ENCODE results near the gene JAKMIP2.

Gene JAKMIP2

GRCh38 chr5:147788023-147788422 is 5.5 kb upstream of the JAKMIP2 start:
- H3K27ac ChIP-seq (ENCODE audit: low read depth, low read length): no peak overlapping the region
- no peak overlapping the region for H3K9ac ChIP-seq (ENCODE audit: low read depth, low read length)
- H3K27me3 ChIP-seq (ENCODE audit: control insufficient read depth, insufficient read depth, low read length): no peaks in the 10 kb centered on the region
- peaks cover 3% of the 10 kb centered on the region for H3K4me1 ChIP-seq (ENCODE audit: control insufficient read depth, insufficient read depth, low read length)
- no peak overlapping the region for H3K4me3 ChIP-seq (ENCODE audit: low read depth, low read length)
- H3K36me3 ChIP-seq (ENCODE audit: control insufficient read depth, insufficient read depth, low read length): no peaks in the 10 kb centered on the region
- no peaks in the 10 kb centered on the region for H3K9me3 ChIP-seq (ENCODE audit: control insufficient read depth, insufficient read depth, low read length)

DNA sequence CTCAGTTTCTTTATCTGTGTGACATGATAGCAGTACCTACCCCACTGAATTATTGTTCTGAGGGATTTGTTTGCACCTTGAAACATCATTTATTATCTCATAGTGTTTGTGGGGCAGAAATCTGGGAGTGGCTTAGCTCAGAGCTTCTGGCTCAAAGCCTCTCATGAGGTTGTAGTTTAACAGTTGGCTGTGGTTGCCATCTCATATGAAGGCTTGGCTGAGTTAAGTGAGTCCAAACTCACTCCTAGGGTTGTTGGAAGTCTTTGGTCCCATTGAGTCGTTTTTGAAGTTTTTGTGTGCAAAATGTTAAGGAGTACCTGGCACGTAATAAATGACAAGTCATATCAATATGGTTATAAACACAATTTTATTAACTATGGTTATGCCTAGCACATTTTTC is 3.6 kb upstream of the JAKMIP2 start:
- Histone ChIP-seq H3K4me3 (ENCODE audit: low read depth, low read length) (no peak overlapping the region), H3K9me3 (ENCODE audit: control insufficient read depth, insufficient read depth, low read length) (no peaks in the 10 kb centered on the region), H3K27me3 (ENCODE audit: control insufficient read depth, insufficient read depth, low read length) (no peaks in the 10 kb centered on the region), H3K9ac (ENCODE audit: low read depth, low read length) (no peak overlapping the region), H3K36me3 (ENCODE audit: control insufficient read depth, insufficient read depth, low read length) (no peaks in the 10 kb centered on the region), H3K27ac (ENCODE audit: low read depth, low read length) (no peak overlapping the region), H3K4me1 (ENCODE audit: control insufficient read depth, insufficient read depth, low read length) (peaks cover 5% of the 10 kb centered on the region)

- H3K4me1 ChIP-seq (ENCODE audit: control insufficient read depth, insufficient read depth, low read length): peaks cover 21% of the 10 kb centered on the region
- H3K4me3 ChIP-seq (ENCODE audit: low read depth, low read length): no peak overlapping the region
- no peak overlapping the region for H3K9ac ChIP-seq (ENCODE audit: low read depth, low read length)
- H3K27ac ChIP-seq (ENCODE audit: low read depth, low read length): no peak overlapping the region
- no peaks in the 10 kb centered on the region for H3K27me3 ChIP-seq (ENCODE audit: control insufficient read depth, insufficient read depth, low read length)
- H3K9me3 ChIP-seq (ENCODE audit: control insufficient read depth, insufficient read depth, low read length): no peaks in the 10 kb centered on the region
- H3K36me3 ChIP-seq (ENCODE audit: control insufficient read depth, insufficient read depth, low read length): no peaks in the 10 kb centered on the region
Measured at GRCh38 chr5:147784146-147784987, 1.8 kb upstream of the JAKMIP2 start.

DNA sequence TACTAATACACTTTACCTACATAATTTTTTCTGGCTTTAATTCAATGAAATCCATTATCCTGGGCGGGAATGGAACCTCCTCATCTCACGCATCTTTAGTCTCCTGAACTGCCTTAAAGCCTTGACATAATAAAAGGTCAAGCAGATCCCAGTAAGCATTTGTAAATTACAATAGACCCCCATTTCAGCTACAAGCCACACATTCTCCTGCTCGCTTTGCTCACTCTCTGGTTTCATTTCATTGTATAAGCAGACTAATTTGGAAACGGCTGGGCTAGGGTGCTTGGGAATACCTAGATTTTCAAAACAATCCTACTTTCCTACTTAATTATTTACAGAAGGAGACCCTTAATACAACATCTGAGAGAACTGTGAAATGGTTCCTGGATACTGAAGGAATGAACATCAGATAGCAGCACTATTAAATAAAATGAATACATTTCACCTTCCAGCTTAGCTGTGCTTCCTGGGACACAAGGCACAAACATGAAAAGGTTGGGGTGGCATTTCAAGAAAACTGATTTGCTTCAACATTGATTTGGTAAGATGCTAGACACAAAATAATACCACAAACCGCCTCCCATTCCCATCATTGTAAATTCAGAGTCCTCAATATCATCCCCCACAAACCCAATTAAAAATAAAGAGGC is 1.5 kb downstream of the JAKMIP2 start:
- peaks cover 29% of the 10 kb centered on the region for H3K4me1 ChIP-seq (ENCODE audit: control insufficient read depth, insufficient read depth, low read length)
- H3K27ac ChIP-seq (ENCODE audit: low read depth, low read length): peak overlapping the region; percentile 92
- no peaks in the 10 kb centered on the region for H3K27me3 ChIP-seq (ENCODE audit: control insufficient read depth, insufficient read depth, low read length)
- H3K36me3 ChIP-seq (ENCODE audit: control insufficient read depth, insufficient read depth, low read length): no peaks in the 10 kb centered on the region
- H3K4me3 ChIP-seq (ENCODE audit: low read depth, low read length): peak overlapping the region; percentile 89
- no peaks in the 10 kb centered on the region for H3K9me3 ChIP-seq (ENCODE audit: control insufficient read depth, insufficient read depth, low read length)
- peak overlapping the region; percentile 41; the same call in 1 of the 2 replicates for H3K9ac ChIP-seq (ENCODE audit: low read depth, low read length)

- Histone ChIP-seq H3K9me3 (ENCODE audit: control insufficient read depth, insufficient read depth, low read length) (no peaks in the 10 kb centered on the region), H3K9ac (ENCODE audit: low read depth, low read length) (no peak overlapping the region), H3K27me3 (ENCODE audit: control insufficient read depth, insufficient read depth, low read length) (no peaks in the 10 kb centered on the region), H3K4me1 (ENCODE audit: control insufficient read depth, insufficient read depth, low read length) (peaks cover 29% of the 10 kb centered on the region), H3K36me3 (ENCODE audit: control insufficient read depth, insufficient read depth, low read length) (no peaks in the 10 kb centered on the region), H3K4me3 (ENCODE audit: low read depth, low read length) (peak overlapping the region; percentile 89), H3K27ac (ENCODE audit: low read depth, low read length) (peak overlapping the region; percentile 92)
Measured at GRCh38 chr5:147779694-147780093, 2.8 kb downstream of the JAKMIP2 start.

- Histone ChIP-seq H3K9ac (ENCODE audit: low read depth, low read length) (no peak overlapping the region), H3K27me3 (ENCODE audit: control insufficient read depth, insufficient read depth, low read length) (no peaks in the 10 kb centered on the region), H3K4me1 (ENCODE audit: control insufficient read depth, insufficient read depth, low read length) (peaks cover 32% of the 10 kb centered on the region), H3K27ac (ENCODE audit: low read depth, low read length) (no peak overlapping the region), H3K4me3 (ENCODE audit: low read depth, low read length) (no peak overlapping the region), H3K36me3 (ENCODE audit: control insufficient read depth, insufficient read depth, low read length) (no peaks in the 10 kb centered on the region), H3K9me3 (ENCODE audit: control insufficient read depth, insufficient read depth, low read length) (no peaks in the 10 kb centered on the region)
Measured at GRCh38 chr5:147776989-147777388, 5.5 kb downstream of the JAKMIP2 start.

DNA sequence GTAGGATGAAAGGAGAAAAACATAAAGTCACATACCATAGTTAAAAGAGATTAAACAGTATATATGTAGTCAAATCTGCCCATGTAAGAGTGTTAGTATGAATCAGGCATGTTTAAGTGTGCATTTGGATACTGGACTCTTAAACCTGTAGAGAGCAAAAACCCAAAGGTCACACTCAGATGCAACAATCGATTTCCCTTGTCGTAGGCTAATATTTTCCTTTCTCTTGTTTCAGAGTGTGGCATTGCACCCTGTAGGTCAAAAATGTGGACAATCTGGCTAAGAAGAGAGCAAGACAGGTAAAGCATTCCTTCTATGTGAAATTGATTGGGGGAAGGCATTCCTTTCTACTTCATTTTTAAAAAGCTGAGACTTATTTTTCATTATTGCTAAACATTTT is 8.9 kb downstream of the JAKMIP2 start:
- H3K36me3 ChIP-seq (ENCODE audit: control insufficient read depth, insufficient read depth, low read length): no peaks in the 10 kb centered on the region
- H3K4me3 ChIP-seq (ENCODE audit: low read depth, low read length): no peak overlapping the region
- no peak overlapping the region for H3K27ac ChIP-seq (ENCODE audit: low read depth, low read length)
- H3K9ac ChIP-seq (ENCODE audit: low read depth, low read length): no peak overlapping the region
- H3K4me1 ChIP-seq (ENCODE audit: control insufficient read depth, insufficient read depth, low read length): peaks cover 9% of the 10 kb centered on the region; the same call in 1 of the 2 replicates
- H3K9me3 ChIP-seq (ENCODE audit: control insufficient read depth, insufficient read depth, low read length): no peaks in the 10 kb centered on the region
- no peaks in the 10 kb centered on the region for H3K27me3 ChIP-seq (ENCODE audit: control insufficient read depth, insufficient read depth, low read length)

DNA sequence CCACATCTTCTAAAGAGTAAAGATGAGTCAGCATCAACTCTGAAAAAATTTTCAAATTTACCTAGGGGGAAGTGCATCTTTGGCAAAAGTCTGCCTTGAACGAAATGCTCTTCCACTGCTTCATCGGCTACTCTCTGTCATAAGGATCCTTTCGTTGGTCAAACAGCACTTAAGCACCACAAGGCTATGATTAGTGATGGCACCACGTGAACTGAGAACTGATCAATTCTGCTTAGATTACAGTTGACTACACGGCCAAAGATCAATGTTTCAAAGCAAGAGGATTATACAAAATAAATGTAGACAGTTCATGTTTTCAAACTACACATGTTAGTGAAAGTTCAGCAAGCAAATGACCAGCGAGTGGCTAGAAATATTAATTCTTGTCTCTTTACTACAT is 9.4 kb downstream of the JAKMIP2 start:
- Histone ChIP-seq H3K9ac (ENCODE audit: low read depth, low read length) (no peak overlapping the region), H3K4me1 (ENCODE audit: control insufficient read depth, insufficient read depth, low read length) (peaks cover 8% of the 10 kb centered on the region; the same call in 1 of the 2 replicates), H3K27ac (ENCODE audit: low read depth, low read length) (no peak overlapping the region)

DNA sequence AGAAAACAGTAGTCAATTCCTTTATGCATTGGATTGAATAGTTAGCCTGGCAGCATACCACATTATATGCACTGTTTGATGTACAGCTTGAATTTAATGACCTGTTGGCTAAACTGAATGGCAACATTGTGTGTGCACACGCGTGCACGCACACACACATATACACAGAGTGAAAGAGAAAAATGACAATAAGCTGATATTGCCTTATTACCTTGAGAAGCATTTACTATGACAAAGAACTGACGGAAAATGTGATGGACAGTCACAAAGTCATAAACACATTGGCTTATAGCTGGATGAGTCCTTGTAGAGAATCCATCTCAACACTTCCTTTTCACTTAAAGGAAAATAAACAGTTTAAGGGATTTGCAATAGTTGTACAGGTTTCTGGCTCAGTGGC is 15.5 kb downstream of the JAKMIP2 start:
- no peak overlapping the region for H3K27ac ChIP-seq (ENCODE audit: low read depth, low read length)
- no peaks in the 10 kb centered on the region for H3K27me3 ChIP-seq (ENCODE audit: control insufficient read depth, insufficient read depth, low read length)
- no peak overlapping the region for H3K4me3 ChIP-seq (ENCODE audit: low read depth, low read length)
- no peaks in the 10 kb centered on the region for H3K4me1 ChIP-seq (ENCODE audit: control insufficient read depth, insufficient read depth, low read length)
- no peaks in the 10 kb centered on the region for H3K36me3 ChIP-seq (ENCODE audit: control insufficient read depth, insufficient read depth, low read length)
- H3K9me3 ChIP-seq (ENCODE audit: control insufficient read depth, insufficient read depth, low read length): no peaks in the 10 kb centered on the region
- no peak overlapping the region for H3K9ac ChIP-seq (ENCODE audit: low read depth, low read length)

More for the DNA sequence above, 9.4 kb downstream of the JAKMIP2 start:
- no peaks in the 10 kb centered on the region for H3K27me3 ChIP-seq (ENCODE audit: control insufficient read depth, insufficient read depth, low read length)
- H3K9me3 ChIP-seq (ENCODE audit: control insufficient read depth, insufficient read depth, low read length): no peaks in the 10 kb centered on the region
- no peaks in the 10 kb centered on the region for H3K36me3 ChIP-seq (ENCODE audit: control insufficient read depth, insufficient read depth, low read length)
- H3K4me3 ChIP-seq (ENCODE audit: low read depth, low read length): no peak overlapping the region

DNA sequence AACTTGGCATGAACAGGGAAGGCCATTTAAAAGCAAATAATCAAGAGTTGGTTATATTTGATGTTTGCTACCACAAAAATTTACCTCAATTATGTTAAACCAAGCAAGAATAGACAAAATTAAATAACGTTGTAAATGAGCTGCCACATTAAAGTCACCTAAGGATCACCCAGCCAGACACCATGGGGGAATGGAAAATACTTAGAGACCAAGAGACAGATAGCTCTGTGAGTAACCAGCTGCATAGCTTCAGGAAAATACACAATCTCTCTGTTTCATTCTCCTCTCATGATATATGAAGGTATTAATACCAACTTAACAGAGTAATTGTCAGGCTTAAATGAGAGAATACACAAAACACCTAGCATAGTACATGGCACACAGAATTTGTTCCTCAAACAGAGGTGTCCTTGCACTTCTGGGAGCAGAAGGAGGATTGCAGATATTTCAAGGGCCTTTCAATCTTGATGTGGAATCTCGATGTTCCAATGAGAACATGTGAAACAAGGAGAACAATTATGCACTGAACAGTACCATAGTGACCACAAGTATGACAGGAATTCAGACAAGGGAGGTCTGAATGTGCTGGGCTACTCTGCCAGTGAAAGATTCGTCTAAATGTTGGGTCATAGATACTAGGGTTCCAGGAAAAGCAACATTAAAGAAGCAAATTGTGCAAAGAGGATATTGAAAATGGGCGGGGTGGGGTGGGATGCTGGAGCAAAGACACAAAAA is 18.6 kb downstream of the JAKMIP2 start:
- no peaks in the 10 kb centered on the region for H3K9me3 ChIP-seq (ENCODE audit: control insufficient read depth, insufficient read depth, low read length)
- no peaks in the 10 kb centered on the region for H3K36me3 ChIP-seq (ENCODE audit: control insufficient read depth, insufficient read depth, low read length)
- H3K27me3 ChIP-seq (ENCODE audit: control insufficient read depth, insufficient read depth, low read length): no peaks in the 10 kb centered on the region
- H3K27ac ChIP-seq (ENCODE audit: low read depth, low read length): no peak overlapping the region
- H3K4me3 ChIP-seq (ENCODE audit: low read depth, low read length): no peak overlapping the region
- H3K9ac ChIP-seq (ENCODE audit: low read depth, low read length): no peak overlapping the region
- peaks cover 15% of the 10 kb centered on the region for H3K4me1 ChIP-seq (ENCODE audit: control insufficient read depth, insufficient read depth, low read length)

Measured in HUES48 (cell line).